Activated CD4-positive, alpha-beta T cell treated with anti-CD3 and anti-CD28 coated beads, Interleukin-2, amount 10 ng/mL, durations not matched to agents 24 days and 14 days (primary cell): ENCODE data around the gene TXNDC15. TPM values are rescaled to one million over a fixed set of nuclear protein-coding genes. Genes with fewer than 3 reads are reported as not detected.
"Not testable (repeated sequence)": the region's sequence is repeated elsewhere in the genome, so short reads cannot be mapped to it uniquely, and the experiment has no call there.

Experiments used
- DNase-seq: peaks from one replicate; pipeline ENCODE4 v3.0.0; 2022
- H3K27ac Mint-ChIP-seq: one replicate; pipeline ENCODE4 v1.8.0; 2022; ENCODE audit warnings: mild to moderate bottlenecking, mixed read lengths
- H3K27me3 Mint-ChIP-seq: one replicate; pipeline ENCODE4 v1.8.0; 2022; ENCODE audit warnings: mixed read lengths
- H3K36me3 Mint-ChIP-seq: one replicate; pipeline ENCODE4 v1.8.0; 2022; ENCODE audit warnings: low read depth, mild to moderate bottlenecking, mixed read lengths
- H3K4me1 Mint-ChIP-seq: one replicate; pipeline ENCODE4 v1.8.0; 2021; ENCODE audit warnings: mixed read lengths
- H3K4me3 Mint-ChIP-seq: one replicate; pipeline ENCODE4 v1.8.0; 2022; ENCODE audit warnings: mild to moderate bottlenecking, moderate library complexity, mixed read lengths
- H3K9me3 Mint-ChIP-seq: one replicate; pipeline ENCODE4 v1.8.0; 2021; ENCODE audit warnings: mixed read lengths
- intact Hi-C: fragments of 100-400 bp; cut with micrococcal nuclease; formaldehyde crosslinking; loops from one replicate; pipeline ENCODE4 v1.15.1; 2023
- total RNA-seq: library from RNA; stranded (reverse); gene quantifications from 2 replicates; pipeline ENCODE4 v1.2.3, GENCODE V29; 2022

Gene TXNDC15
- total RNA-seq, 1 donor from 2014 or later: 51.3 TPM

GRCh38 chr5:134889335-134889734 is 15.2 kb downstream of the TXNDC15 start:
- DNase-seq: no peak
- H3K27me3 Mint-ChIP-seq: no peaks in the 10 kb centered on the region
- H3K4me3 Mint-ChIP-seq: no peak overlapping the region
- H3K4me1 Mint-ChIP-seq: peaks cover 11% of the 10 kb centered on the region
- H3K9me3 Mint-ChIP-seq: no peaks in the 10 kb centered on the region
- H3K36me3 Mint-ChIP-seq: peaks cover 40% of the 10 kb centered on the region
- intact Hi-C loops: no loop called here
- no peak overlapping the region for H3K27ac Mint-ChIP-seq

- no peak overlapping the region for H3K4me3 Mint-ChIP-seq
- peaks cover 47% of the 10 kb centered on the region for H3K36me3 Mint-ChIP-seq
Observed at GRCh38 chr5:134891473-134891872, 17.3 kb downstream of the TXNDC15 start.

GRCh38 chr5:134892282-134892681 is 18.1 kb downstream of the TXNDC15 start:
- H3K36me3 Mint-ChIP-seq: peaks cover 47% of the 10 kb centered on the region
- peaks cover 11% of the 10 kb centered on the region for H3K4me1 Mint-ChIP-seq
- H3K4me3 Mint-ChIP-seq: no peak overlapping the region
- DNase-seq: no peak
- H3K27me3 Mint-ChIP-seq: no peaks in the 10 kb centered on the region
- H3K9me3 Mint-ChIP-seq: no peaks in the 10 kb centered on the region
- intact Hi-C loops: no loop called here
- no peak overlapping the region for H3K27ac Mint-ChIP-seq

More at GRCh38 chr5:134891473-134891872, 17.3 kb downstream of the TXNDC15 start:
- Mint-ChIP-seq H3K27me3 (no peaks in the 10 kb centered on the region), H3K4me1 (peaks cover 11% of the 10 kb centered on the region), H3K9me3 (no peaks in the 10 kb centered on the region), H3K27ac (no peak overlapping the region)
- DNase-seq: no peak
- intact Hi-C loops: no loop called here

- Mint-ChIP-seq H3K9me3 (no peaks in the 10 kb centered on the region), H3K27me3 (no peaks in the 10 kb centered on the region), H3K4me1 (peaks cover 9% of the 10 kb centered on the region), H3K4me3 (no peak overlapping the region), H3K36me3 (peaks cover 43% of the 10 kb centered on the region), H3K27ac (no peak overlapping the region)
- DNase-seq: no peak
- intact Hi-C loops: no loop called here
Observed at GRCh38 chr5:134892926-134893325, 18.8 kb downstream of the TXNDC15 start.

DNA sequence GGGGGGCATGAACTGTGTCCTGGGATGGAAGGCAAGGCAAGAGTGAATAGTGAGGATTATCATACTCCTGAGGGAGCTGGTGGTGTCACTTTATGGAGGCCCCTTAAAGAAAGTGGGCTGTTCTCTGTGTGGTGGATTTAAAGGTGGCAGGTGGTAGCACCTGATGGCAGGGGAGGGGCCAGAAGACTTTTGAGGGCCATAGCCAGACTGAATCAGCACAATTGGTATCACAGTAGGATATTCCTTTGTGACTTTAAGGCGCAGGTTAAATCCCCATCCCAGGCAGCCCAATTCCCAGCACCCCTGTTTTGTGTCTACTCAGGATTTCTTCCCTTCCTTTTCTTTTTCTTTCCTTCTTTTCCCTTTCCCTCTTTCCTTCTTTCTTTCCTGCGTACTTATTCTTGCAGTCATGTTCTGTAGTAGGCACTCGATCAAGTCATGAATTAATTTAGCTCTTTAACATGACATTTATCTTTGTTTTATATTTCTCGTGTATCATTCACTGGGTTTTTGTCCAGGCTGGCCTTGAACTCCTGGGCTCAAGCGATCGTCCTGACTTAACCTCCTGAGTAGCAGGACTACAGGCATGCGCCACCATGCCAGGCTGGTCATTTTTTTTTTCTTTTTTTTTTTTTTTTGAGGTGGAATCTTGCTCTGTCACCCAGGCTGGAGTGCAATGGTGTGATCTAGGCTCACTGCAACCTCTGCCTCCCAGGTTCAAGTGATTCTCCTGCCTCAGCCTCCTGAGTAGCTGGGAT is 19.8 kb downstream of the TXNDC15 start:
- DNase-seq: no peak
- peaks cover 8% of the 10 kb centered on the region for H3K4me1 Mint-ChIP-seq
- intact Hi-C loops: no loop called here
- H3K4me3 Mint-ChIP-seq: no peak overlapping the region
- no peaks in the 10 kb centered on the region for H3K27me3 Mint-ChIP-seq
- H3K9me3 Mint-ChIP-seq: no peaks in the 10 kb centered on the region
- peaks cover 41% of the 10 kb centered on the region for H3K36me3 Mint-ChIP-seq
- H3K27ac Mint-ChIP-seq: no peak overlapping the region

DNA sequence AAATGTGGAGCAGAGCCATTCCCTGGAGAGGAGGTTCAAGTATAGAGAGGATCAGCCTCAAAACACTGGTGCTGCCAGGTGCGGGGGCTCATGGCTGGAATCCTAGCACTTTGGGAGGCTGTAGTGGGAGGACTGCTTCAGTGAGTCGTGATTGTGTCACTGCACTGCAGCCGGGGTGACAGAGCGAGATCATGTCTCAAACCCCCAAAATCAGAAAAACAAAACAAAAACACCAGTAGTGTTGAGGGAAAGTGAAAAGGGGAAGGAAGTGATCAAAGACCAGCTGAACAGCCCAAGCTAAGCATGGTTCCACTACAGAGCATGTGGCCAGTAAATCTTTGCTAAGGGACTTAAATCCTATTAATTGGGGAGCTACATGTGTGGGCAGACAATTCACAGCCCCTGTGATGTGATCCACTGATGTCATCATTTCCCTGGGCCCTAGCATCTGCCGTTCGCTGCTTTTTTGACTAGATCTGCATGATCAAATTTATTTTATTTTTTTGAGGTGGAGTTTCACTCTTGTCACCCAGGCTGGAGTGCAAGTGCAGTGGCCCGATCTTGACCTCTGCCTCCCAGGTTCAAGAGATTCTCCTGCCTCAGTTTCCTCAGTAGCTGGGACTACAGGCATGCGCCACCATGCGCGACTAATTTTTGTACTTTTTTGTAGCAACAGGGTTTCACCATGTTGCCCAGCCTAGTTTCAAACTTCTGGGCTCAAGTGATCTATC is 28.1 kb downstream of the TXNDC15 start:
- H3K27ac Mint-ChIP-seq: peak overlapping the region; percentile 69
- intact Hi-C loops: loop anchor here (10.0 kb wide), 1 partner anchor 297 kb away; no protein-coding TSS in a partner anchor
- DNase-seq: no peak
- peaks cover 17% of the 10 kb centered on the region for H3K36me3 Mint-ChIP-seq
- H3K27me3 Mint-ChIP-seq: no peaks in the 10 kb centered on the region
- peaks cover 14% of the 10 kb centered on the region for H3K4me1 Mint-ChIP-seq
- H3K9me3 Mint-ChIP-seq: no peaks in the 10 kb centered on the region
- peak overlapping the region; percentile 18 for H3K4me3 Mint-ChIP-seq

GRCh38 chr5:134904610-134905245 is 30.6 kb downstream of the TXNDC15 start, which contains the start of gene PCBD2:
PCBD2 (plus strand) TSS chr5:134905131; CDS start chr5:134905140, 9 bp downstream.
- Mint-ChIP-seq H3K27me3 (no peaks in the 10 kb centered on the region), H3K4me3 (peak within 1 kb of the TSS; percentile 97), H3K4me1 (peaks cover 14% of the 10 kb centered on the region), H3K27ac (peak within 1 kb of the TSS; percentile 99), H3K9me3 (no peaks in the 10 kb centered on the region), H3K36me3 (peaks cover 16% of the 10 kb centered on the region)
- intact Hi-C loops: loop anchor here (1.0 to 10.0 kb wide), 6 partner anchors 16 to 300 kb away; partner anchors contain the start of genes C5orf24, CAMLG and DDX46
- peak; percentile 98 for DNase-seq

GRCh38 chr5:134905246-134905996 is 31.2 kb downstream of the TXNDC15 start:
- H3K4me3 Mint-ChIP-seq: peak overlapping the region; percentile 97
- intact Hi-C loops: loop anchor here (1.0 to 10.0 kb wide), 4 partner anchors 15 to 301 kb away; partner anchors contain the start of genes CAMLG and DDX46
- peaks cover 15% of the 10 kb centered on the region for H3K36me3 Mint-ChIP-seq
- no peaks in the 10 kb centered on the region for H3K9me3 Mint-ChIP-seq
- no peaks in the 10 kb centered on the region for H3K27me3 Mint-ChIP-seq
- peak overlapping the region; percentile 99 for H3K27ac Mint-ChIP-seq
- peak; percentile 90 for DNase-seq
- H3K4me1 Mint-ChIP-seq: peaks cover 18% of the 10 kb centered on the region

DNA sequence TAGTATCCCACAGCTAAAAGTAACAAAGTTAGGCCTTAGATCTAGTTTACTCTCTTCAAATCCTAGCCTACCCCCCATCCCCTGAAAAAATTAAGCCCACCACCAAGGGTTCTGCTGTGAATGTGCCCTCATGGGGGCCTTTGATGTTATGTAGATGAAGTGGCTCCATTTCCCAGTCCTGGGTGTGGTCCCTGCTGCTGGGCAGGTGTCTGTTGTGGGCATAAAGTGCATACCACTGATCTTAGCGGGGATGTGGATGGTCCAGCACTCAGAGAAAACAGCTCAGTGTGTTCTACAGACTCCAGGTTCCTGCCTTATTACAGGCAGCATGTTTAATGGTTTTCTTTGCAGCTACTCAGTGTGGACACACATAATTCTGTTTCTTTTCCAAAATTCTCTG is 32.6 kb downstream of the TXNDC15 start:
- intact Hi-C loops: loop anchor here (10.0 kb wide), 1 partner anchor 302 kb away; no protein-coding TSS in a partner anchor
- Mint-ChIP-seq H3K27ac (peak overlapping the region; percentile 72), H3K4me1 (peaks cover 21% of the 10 kb centered on the region), H3K36me3 (peaks cover 19% of the 10 kb centered on the region), H3K4me3 (peak overlapping the region; percentile 57), H3K9me3 (no peaks in the 10 kb centered on the region), H3K27me3 (no peaks in the 10 kb centered on the region)
- no peak for DNase-seq

DNA sequence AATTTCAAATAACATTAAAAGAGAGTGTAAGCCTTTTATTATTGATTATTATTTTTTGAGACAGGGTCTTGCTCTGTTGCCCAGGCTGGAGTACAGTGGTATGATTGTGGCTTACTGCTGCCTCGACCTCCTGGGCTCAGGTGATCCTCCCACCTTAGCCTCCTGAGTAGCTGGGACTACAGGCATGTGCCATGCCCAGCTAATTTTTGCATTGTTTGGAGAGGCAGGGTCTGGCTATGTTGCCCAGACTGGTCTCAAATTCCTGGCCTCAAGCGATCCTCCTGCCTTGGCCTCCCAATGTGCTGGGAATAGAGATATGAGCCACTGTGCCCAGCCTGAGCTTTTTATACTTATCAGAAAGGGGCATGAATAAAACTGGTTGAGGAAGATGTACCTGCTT is 36.6 kb downstream of the TXNDC15 start:
- H3K36me3 Mint-ChIP-seq: peaks cover 19% of the 10 kb centered on the region

GRCh38 chr5:134911285-134912206 is 37.4 kb downstream of the TXNDC15 start:
- H3K4me1 Mint-ChIP-seq: peaks cover 10% of the 10 kb centered on the region
- H3K4me3 Mint-ChIP-seq: no peak overlapping the region
- intact Hi-C loops: no loop called here
- H3K9me3 Mint-ChIP-seq: no peaks in the 10 kb centered on the region
- no peak overlapping the region for H3K27ac Mint-ChIP-seq
- no peaks in the 10 kb centered on the region for H3K27me3 Mint-ChIP-seq
- no peak for DNase-seq
- peaks cover 22% of the 10 kb centered on the region for H3K36me3 Mint-ChIP-seq

More for the DNA sequence above, 36.6 kb downstream of the TXNDC15 start:
- DNase-seq, intact Hi-C loops, H3K9me3 Mint-ChIP-seq, H3K27ac Mint-ChIP-seq, H3K4me3 Mint-ChIP-seq, H3K27me3 Mint-ChIP-seq: not testable (repeated sequence)
- peaks cover 12% of the 10 kb centered on the region for H3K4me1 Mint-ChIP-seq

DNA sequence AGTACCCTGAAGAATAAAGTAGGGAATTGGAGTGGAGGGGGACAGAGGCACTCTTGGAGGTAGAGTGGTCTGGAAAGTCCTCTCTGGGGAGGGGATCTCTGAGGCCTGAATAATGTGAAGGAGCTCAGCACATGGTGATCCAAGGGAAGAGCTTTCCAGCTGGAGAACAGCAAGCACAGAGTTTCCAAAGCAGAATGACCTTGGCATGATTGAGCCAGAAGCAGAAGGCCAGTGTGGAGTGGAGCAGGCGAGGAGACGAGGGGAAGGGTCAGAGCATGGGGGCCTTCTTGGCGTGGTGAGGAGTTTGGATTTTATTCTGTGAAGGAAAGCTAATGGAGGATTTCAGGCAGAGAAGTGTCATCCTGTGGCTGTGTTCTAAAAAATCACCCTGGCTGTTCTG is 39.1 kb downstream of the TXNDC15 start:
- peaks cover 16% of the 10 kb centered on the region for H3K4me1 Mint-ChIP-seq

More for the DNA sequence above, 39.1 kb downstream of the TXNDC15 start:
- no peaks in the 10 kb centered on the region for H3K9me3 Mint-ChIP-seq
- H3K36me3 Mint-ChIP-seq: peaks cover 31% of the 10 kb centered on the region
- no peak overlapping the region for H3K27ac Mint-ChIP-seq
- intact Hi-C loops: no loop called here
- no peaks in the 10 kb centered on the region for H3K27me3 Mint-ChIP-seq
- DNase-seq: no peak
- H3K4me3 Mint-ChIP-seq: no peak overlapping the region
